NB4 (cell line): Measurements from ENCODE around the gene MTHFD1.
"Not testable (repeated sequence)": the region's sequence is repeated elsewhere in the genome, so short reads cannot be mapped to it uniquely, and the experiment has no call there.

Experiments used
- DNase-seq: peaks from one replicate; pipeline ENCODE4 v3.0.0; 2010; ENCODE audit warnings: low read depth
- H3K4me3 ChIP-seq: one replicate; pipeline ENCODE4 v1.5.1; 2011; ENCODE audit warnings: mild to moderate bottlenecking, low read depth, low read length, moderate library complexity
- MYC ChIP-seq: IDR thresholded peaks from 2 replicates; pipeline ENCODE4 v1.6.1; 2011; ENCODE audit warnings: low read depth, low read length
- POLR2A ChIP-seq: IDR thresholded peaks from 2 replicates; pipeline ENCODE4 v1.6.1; 2011; ENCODE audit warnings: mild to moderate bottlenecking; ENCODE audit not compliant: insufficient read length; ENCODE audit errors: extremely low read depth
- TF ChIP-seq, protein P1 (sequence below): IDR thresholded peaks from one replicate; pipeline ENCODE4 v1.5.1; 2012; ENCODE audit warnings: low read depth, low read length
- TF ChIP-seq, protein P2 (sequence below): IDR thresholded peaks from 2 replicates; pipeline ENCODE4 v1.6.1; 2011; ENCODE audit warnings: low read depth, low read length

MTHFD1 gene

GRCh38 chr14:64391113-64391725 is 3.1 kb downstream of the MTHFD1 start:
- no peak for TF ChIP-seq POLR2A
- TF ChIP-seq, protein P1, sequence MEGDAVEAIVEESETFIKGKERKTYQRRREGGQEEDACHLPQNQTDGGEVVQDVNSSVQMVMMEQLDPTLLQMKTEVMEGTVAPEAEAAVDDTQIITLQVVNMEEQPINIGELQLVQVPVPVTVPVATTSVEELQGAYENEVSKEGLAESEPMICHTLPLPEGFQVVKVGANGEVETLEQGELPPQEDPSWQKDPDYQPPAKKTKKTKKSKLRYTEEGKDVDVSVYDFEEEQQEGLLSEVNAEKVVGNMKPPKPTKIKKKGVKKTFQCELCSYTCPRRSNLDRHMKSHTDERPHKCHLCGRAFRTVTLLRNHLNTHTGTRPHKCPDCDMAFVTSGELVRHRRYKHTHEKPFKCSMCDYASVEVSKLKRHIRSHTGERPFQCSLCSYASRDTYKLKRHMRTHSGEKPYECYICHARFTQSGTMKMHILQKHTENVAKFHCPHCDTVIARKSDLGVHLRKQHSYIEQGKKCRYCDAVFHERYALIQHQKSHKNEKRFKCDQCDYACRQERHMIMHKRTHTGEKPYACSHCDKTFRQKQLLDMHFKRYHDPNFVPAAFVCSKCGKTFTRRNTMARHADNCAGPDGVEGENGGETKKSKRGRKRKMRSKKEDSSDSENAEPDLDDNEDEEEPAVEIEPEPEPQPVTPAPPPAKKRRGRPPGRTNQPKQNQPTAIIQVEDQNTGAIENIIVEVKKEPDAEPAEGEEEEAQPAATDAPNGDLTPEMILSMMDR = no peak
- TF ChIP-seq, protein P2, sequence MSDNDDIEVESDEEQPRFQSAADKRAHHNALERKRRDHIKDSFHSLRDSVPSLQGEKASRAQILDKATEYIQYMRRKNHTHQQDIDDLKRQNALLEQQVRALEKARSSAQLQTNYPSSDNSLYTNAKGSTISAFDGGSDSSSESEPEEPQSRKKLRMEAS = no peak
- no peak for TF ChIP-seq MYC
- peak overlapping the region; percentile 12 for H3K4me3 ChIP-seq
- DNase-seq = no peak

DNA sequence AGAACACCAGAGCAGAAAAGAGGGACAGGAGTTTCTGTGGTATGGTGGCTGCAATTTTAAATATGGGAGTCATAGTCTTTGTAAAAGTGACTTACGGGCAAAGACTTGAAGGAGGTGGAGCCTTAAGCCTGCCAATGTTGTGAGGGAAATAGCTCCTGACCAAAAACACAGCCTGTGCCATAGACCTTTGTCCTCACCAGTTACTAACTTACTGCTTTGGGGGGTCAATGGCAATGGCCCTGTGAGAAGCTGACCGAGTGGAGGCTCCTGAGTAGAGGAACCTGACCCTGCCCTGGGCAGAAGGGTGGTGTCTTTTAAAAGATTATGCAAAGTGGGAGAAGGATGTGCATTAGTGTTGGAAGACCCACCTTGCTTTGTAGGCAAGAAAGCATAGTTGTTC is 3.8 kb downstream of the MTHFD1 start:
- peak overlapping the region; percentile 17 for H3K4me3 ChIP-seq
- no peak for TF ChIP-seq POLR2A
- DNase-seq = no peak

GRCh38 chr14:64393189-64393726 is 5.1 kb downstream of the MTHFD1 start:
- H3K4me3 ChIP-seq, DNase-seq: not testable (repeated sequence)

- H3K4me3 ChIP-seq = no peak overlapping the region
- no peak for DNase-seq
- no peak for TF ChIP-seq MYC
- TF ChIP-seq, protein P1 = no peak
- TF ChIP-seq POLR2A = no peak
- TF ChIP-seq, protein P2 = no peak
Observed at GRCh38 chr14:64394423-64394822, 6.3 kb downstream of the MTHFD1 start.

DNA sequence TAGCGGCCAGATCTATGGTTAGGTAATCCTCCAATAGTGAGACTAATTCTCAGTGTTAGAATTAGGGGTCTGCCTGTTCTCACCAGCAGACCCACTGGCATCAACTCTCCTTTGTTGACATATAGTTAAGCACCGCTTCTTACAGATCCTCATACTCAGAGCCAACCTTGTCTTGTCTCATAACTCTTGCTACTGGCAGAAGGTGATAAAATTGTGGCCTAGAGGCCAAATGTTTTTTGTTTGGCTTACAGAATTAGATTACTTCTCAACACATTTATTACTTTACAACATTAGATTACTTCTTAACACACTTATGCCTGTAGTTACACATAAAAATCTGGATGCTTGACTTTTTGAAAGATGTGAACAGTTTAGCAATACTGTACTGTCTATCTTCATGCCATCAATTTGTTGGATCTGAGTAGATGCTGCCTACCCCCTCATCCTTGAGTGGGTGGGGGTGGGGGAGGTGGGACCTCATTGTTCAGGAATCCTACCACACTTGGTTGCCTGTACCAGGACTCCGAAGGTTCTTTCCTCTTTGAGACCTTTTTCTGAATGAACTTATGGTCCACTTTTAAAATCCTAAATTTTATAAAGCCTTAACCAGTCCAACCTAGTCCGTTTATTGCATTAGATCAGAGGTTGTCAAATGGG is 7.0 kb downstream of the MTHFD1 start:
- DNase-seq = no peak
- H3K4me3 ChIP-seq = no peak overlapping the region
- TF ChIP-seq, protein P1 = no peak
- TF ChIP-seq POLR2A (no peak), MYC (no peak)
- TF ChIP-seq, protein P2 = no peak

GRCh38 chr14:64400829-64401459 is 12.8 kb downstream of the MTHFD1 start:
- TF ChIP-seq, protein P2 = no peak
- TF ChIP-seq POLR2A (no peak), MYC (no peak)
- TF ChIP-seq, protein P1 = no peak
- no peak for DNase-seq
- H3K4me3 ChIP-seq = no peak overlapping the region
